ENCODE results near the gene KRT4. TPM values are rescaled to one million over a fixed set of nuclear protein-coding genes. Genes with fewer than 3 reads are reported as not detected.

The KRT4 gene
- polyA plus RNA-seq, 3 donors = not detected

GRCh38 chr12:52836491-52837412, 22.8 kb upstream of the KRT4 start:
- Histone ChIP-seq H3K9ac (ENCODE audit: insufficient read depth, low read length, poor library complexity, severe bottlenecking) (no peak overlapping the region), H3K9me3 (replicated peaks in 1 of 2; ENCODE audit: control insufficient read depth in 1 of 2, insufficient read depth in 1 of 2, low read length in 2 of 2) (no peaks in the 10 kb centered on the region), H3K27me3 (ENCODE audit: control insufficient read depth in 2 of 2, insufficient read depth in 2 of 2, low read length in 2 of 2) (no peaks in the 10 kb centered on the region), H3K4me2 (replicated peaks; ENCODE audit: extremely low read depth, low read length, poor library complexity, severe bottlenecking) (no peak overlapping the region), H2AFZ (ENCODE audit: insufficient read depth, low read depth, low read length, poor library complexity, severe bottlenecking) (no peak overlapping the region), H3K4me3 (replicated peaks in 1 of 3; ENCODE audit: low read depth in 2 of 3, low read length in 3 of 3) (no peak overlapping the region), H3K79me2 (ENCODE audit: insufficient read depth, low read length) (no peaks in the 10 kb centered on the region), H3K36me3 (replicated peaks in 1 of 2; ENCODE audit: control insufficient read depth in 1 of 2, insufficient read depth in 2 of 2, low read length in 2 of 2) (no peaks in the 10 kb centered on the region), H3K27ac (ENCODE audit: low read depth in 1 of 2, low read length in 2 of 2) (no peak overlapping the region), H3K4me1 (ENCODE audit: control insufficient read depth in 1 of 2, insufficient read depth in 2 of 2, low read length in 2 of 2) (no peaks in the 10 kb centered on the region), H4K20me1 (ENCODE audit: insufficient read depth, low read length) (no peaks in the 10 kb centered on the region)
- TF ChIP-seq, protein P1, sequence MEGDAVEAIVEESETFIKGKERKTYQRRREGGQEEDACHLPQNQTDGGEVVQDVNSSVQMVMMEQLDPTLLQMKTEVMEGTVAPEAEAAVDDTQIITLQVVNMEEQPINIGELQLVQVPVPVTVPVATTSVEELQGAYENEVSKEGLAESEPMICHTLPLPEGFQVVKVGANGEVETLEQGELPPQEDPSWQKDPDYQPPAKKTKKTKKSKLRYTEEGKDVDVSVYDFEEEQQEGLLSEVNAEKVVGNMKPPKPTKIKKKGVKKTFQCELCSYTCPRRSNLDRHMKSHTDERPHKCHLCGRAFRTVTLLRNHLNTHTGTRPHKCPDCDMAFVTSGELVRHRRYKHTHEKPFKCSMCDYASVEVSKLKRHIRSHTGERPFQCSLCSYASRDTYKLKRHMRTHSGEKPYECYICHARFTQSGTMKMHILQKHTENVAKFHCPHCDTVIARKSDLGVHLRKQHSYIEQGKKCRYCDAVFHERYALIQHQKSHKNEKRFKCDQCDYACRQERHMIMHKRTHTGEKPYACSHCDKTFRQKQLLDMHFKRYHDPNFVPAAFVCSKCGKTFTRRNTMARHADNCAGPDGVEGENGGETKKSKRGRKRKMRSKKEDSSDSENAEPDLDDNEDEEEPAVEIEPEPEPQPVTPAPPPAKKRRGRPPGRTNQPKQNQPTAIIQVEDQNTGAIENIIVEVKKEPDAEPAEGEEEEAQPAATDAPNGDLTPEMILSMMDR (IDR thresholded peaks at IDR 0.05) = no peak
- peaks cover 0 to 2% (median 0%) of the 10 kb centered on the region in 7 donors for H3K9me3 Mint-ChIP-seq
- no peak overlapping the region for H3K4me3 Mint-ChIP-seq
- no peaks in the 10 kb centered on the region for H3K36me3 Mint-ChIP-seq
- H3K27me3 Mint-ChIP-seq (ENCODE audit: low read depth in 3 of 3) = peaks cover 4 to 11% (median 8%) of the 10 kb centered on the region in 3 donors
- no peak overlapping the region for H3K27ac Mint-ChIP-seq
- intact Hi-C loops (cut with micrococcal nuclease) = no loop called here
- DNase-seq = no peak
- WGBS (ENCODE audit: insufficient coverage) = 96% methylated on average over 4 of the region's 9 CpGs
- peaks cover 9% of the 10 kb centered on the region for H3K4me1 Mint-ChIP-seq

- Histone ChIP-seq H3K4me2 (replicated peaks; ENCODE audit: extremely low read depth, low read length, poor library complexity, severe bottlenecking) (no peak overlapping the region), H3K27me3 (ENCODE audit: control insufficient read depth in 2 of 2, insufficient read depth in 2 of 2, low read length in 2 of 2) (no peaks in the 10 kb centered on the region), H3K4me1 (ENCODE audit: control insufficient read depth in 1 of 2, insufficient read depth in 2 of 2, low read length in 2 of 2) (no peaks in the 10 kb centered on the region), H3K9ac (ENCODE audit: insufficient read depth, low read length, poor library complexity, severe bottlenecking) (no peak overlapping the region), H3K79me2 (ENCODE audit: insufficient read depth, low read length) (no peaks in the 10 kb centered on the region), H2AFZ (ENCODE audit: insufficient read depth, low read depth, low read length, poor library complexity, severe bottlenecking) (no peak overlapping the region), H4K20me1 (ENCODE audit: insufficient read depth, low read length) (no peaks in the 10 kb centered on the region), H3K4me3 (replicated peaks in 1 of 3; ENCODE audit: low read depth in 2 of 3, low read length in 3 of 3) (no peak overlapping the region), H3K27ac (ENCODE audit: low read depth in 1 of 2, low read length in 2 of 2) (no peak overlapping the region), H3K36me3 (replicated peaks in 1 of 2; ENCODE audit: control insufficient read depth in 1 of 2, insufficient read depth in 2 of 2, low read length in 2 of 2) (no peaks in the 10 kb centered on the region), H3K9me3 (replicated peaks in 1 of 2; ENCODE audit: control insufficient read depth in 1 of 2, insufficient read depth in 1 of 2, low read length in 2 of 2) (no peaks in the 10 kb centered on the region)
- H3K27ac Mint-ChIP-seq = peak overlapping the region in 1 of 7 donors; percentile 62
- TF ChIP-seq, protein P1 (IDR thresholded peaks at IDR 0.05) = no peak
- H3K27me3 Mint-ChIP-seq (ENCODE audit: low read depth in 3 of 3) = peaks cover 4 to 10% (median 8%) of the 10 kb centered on the region in 3 donors
- intact Hi-C loops (cut with micrococcal nuclease) = no loop called here
- no peaks in the 10 kb centered on the region for H3K36me3 Mint-ChIP-seq
- H3K4me1 Mint-ChIP-seq = peaks cover 9% of the 10 kb centered on the region
- H3K4me3 Mint-ChIP-seq = no peak overlapping the region
- 69% methylated on average over 6 of the region's 7 CpGs for WGBS (ENCODE audit: insufficient coverage)
- H3K9me3 Mint-ChIP-seq = peaks cover 0 to 2% (median 0%) of the 10 kb centered on the region in 7 donors
- DNase-seq = no peak
Observed at GRCh38 chr12:52836042-52836466, 22.1 kb upstream of the KRT4 start.

Measured in CD14-positive monocyte (primary cell).